Measurements from ENCODE around the gene TMEM158.

Gene TMEM158

GRCh38 chr3:45234250-45234649 lies 8.2 kb upstream of the TMEM158 start:
- no peak for DNase-seq (ENCODE audit: low read depth in 2 of 2)

DNA sequence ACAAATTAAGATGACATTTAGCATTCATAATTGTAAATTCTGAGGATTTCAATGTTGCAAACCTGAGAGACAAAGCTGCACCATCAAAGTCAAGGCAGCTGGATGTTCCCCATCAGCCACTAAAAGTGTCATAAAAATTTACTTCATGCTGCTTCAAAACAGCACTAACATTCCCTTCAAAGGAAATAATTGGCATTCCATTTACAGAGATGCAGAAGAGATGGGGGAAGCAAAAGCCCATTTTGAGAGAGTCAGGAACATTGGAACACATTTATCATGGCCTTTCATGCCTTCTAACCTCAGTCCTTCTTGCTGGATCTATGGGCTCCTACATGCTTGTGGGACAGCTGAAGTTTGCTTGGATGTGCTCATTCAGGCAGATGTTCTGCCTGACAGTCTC lies 6.4 kb upstream of the TMEM158 start:
- peak; percentile 44 to 49 for DNase-seq (ENCODE audit: low read depth in 2 of 2)

GRCh38 chr3:45227946-45228345 lies 1.9 kb upstream of the TMEM158 start:
- no peak for DNase-seq (ENCODE audit: low read depth in 2 of 2)

DNA sequence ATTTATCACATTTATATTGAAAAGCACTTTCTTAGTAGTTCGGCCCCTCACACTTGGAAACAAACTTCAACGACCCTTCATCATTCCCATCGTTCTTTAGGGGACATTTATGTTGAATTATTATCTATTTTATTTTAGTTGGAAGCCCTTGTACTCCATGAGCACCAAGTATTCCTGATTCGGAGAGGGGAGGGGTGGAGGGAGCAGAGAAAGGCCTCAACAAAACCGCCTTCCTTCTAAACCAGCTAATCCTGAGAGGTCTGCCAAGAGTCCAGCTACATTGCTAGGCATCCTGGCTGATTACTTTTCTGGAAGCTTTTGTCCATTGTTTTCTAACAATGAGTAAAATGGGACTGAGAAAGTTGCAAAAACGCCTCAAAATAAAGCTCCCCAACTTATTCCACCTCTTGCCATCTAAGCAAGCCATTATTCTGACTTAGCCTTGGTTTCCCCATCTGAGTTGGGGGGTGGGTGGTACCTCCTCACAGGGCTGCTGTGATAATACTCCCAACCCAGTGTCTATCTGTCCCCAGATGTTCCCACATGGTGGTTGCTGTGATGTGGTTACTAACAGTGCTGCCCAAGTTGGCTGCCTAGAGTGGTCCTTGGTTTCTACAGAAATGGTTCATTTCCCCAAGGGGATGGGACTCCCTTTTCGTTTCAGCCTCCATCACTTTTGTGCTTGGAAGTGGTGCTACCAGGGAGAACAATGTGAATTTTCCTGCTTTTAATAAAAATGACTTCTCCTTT lies 1.2 kb upstream of the TMEM158 start:
- DNase-seq (ENCODE audit: low read depth in 2 of 2): no peak

- DNase-seq (ENCODE audit: low read depth in 2 of 2): no peak
Observed at GRCh38 chr3:45225465-45226205, 452 bp downstream of the TMEM158 start.

DNA sequence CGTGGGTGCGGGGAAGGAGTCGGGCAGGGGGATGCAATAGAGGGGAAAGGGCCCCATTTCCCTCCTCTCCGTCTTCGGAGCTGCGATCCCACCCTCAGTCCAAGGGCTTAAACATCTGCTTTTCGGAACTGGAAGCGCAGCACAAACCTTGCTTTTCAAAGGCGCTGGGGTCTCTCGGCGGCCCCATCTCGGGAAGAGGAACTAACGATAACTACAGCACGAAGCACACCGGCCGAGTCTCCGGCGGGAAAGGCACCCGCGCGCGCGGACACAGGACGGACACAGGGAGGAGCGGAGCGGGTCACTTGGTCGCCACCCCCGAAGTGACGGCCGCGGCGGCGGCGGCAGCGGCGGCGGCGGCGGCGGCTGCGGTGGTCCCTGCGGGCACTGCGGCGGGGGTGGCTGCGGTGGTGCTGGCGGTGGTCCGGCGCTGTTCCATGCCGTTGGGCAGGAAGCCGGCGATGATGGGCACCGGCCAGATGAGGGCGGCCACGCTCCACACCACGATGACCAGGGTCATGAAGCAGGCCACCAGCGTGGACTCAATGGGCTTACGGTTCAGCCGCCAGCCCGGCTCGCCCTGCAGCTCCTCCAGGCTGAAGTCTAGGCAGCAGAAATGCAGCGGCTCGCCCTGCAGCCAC lies 1.1 kb downstream of the TMEM158 start:
- peak in 1 of 2 experiments; percentile 23 for DNase-seq (ENCODE audit: low read depth in 2 of 2)

- DNase-seq (ENCODE audit: low read depth in 2 of 2): no peak
Observed at GRCh38 chr3:45223889-45224727, 2.0 kb downstream of the TMEM158 start.

DNA sequence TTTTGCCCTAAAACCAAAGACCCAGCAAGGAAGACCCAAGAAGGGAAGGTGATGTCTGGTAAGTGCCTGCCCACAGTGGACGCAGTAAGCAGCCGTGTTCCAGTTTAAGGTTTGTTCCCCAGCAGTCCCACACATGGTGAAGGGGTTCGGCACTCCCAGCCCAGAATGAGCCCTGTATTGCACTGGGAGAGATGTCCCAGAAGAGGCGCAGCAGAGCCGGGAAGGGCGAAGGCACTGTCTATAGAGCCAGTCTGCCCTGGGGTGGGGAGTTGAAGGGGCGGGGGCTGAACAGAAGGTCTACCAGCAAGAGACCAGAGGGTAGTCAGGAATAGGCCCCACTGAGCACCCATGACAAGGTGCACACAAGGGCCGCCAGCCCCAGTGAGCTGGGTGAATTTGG lies 6.4 kb downstream of the TMEM158 start:
- DNase-seq (ENCODE audit: low read depth in 2 of 2): no peak

- no peak for DNase-seq (ENCODE audit: low read depth in 2 of 2)
Observed at GRCh38 chr3:45218578-45219390, 7.3 kb downstream of the TMEM158 start.

GRCh38 chr3:45216021-45216609 lies 10.0 kb downstream of the TMEM158 start:
- DNase-seq (ENCODE audit: low read depth in 2 of 2): no peak

DNA sequence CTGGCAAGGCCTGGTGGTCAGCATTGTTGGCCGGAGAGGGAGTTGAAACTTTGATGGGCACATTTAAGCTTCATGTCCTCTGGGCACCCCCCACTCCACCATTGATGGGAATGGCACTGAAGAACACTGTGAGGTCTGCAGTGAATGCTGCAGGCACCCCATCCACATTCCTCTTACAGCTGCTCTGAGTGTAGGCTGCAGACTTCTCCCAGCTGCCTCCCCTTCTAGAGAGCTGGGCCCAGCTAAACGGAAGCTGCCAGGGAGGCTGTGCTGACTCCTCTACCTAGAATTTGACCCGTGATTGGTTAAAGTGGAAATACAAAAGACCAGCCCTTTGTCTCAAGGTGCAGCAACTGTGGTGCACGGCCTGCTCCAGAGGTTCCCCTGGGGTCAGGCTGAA lies 10.6 kb downstream of the TMEM158 start:
- DNase-seq (ENCODE audit: low read depth in 2 of 2): no peak

DNA sequence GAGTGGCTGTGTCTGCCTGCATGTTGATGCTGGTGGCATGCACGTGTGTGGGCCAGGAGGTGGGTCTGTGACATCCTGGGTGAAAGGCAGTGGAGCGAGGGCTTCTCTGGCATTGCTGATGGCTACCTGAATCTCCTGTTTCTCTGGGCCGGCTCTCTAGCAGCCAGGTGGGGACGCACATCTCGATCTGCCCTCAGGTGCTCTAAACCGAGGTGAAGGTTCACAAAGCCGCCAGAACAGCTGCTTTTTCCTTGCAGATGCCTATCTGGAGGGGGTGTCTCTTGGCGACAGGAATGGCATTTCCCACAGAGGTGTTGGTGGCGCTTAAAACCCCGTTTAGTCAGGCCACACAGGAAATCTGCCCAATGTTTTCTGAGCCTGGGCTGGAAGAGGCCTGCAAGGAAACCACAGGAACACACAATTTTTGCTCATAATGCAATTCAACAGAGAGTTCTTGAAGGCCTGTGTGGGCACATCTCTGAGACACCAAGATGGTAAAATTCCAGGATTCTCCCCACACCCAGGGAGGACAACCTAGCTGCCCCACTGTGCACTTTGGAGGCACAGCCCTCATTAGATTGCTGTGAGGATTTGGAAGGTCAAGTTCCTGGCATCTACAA lies 11.9 kb downstream of the TMEM158 start:
- no peak for DNase-seq (ENCODE audit: low read depth in 2 of 2)

DNA sequence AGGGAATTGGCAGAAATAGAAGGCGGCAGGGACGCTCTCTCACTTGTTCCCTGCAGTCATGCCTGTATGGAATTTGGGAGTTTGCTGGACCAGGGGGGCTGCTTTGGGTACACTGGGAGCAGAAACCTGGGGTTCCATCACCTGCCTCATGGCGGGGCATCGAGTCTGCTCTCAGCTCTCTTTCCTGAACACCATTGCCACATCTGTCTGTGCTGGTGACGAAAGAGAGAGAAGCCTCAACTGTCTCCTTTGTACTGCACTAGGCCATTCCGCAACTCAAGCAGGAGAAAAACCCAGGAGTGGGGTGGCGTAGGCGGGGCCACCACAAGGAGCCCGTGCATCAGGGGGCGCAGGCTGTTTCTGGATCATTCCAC lies 14.0 kb downstream of the TMEM158 start:
- no peak for DNase-seq (ENCODE audit: low read depth in 2 of 2)

DNA sequence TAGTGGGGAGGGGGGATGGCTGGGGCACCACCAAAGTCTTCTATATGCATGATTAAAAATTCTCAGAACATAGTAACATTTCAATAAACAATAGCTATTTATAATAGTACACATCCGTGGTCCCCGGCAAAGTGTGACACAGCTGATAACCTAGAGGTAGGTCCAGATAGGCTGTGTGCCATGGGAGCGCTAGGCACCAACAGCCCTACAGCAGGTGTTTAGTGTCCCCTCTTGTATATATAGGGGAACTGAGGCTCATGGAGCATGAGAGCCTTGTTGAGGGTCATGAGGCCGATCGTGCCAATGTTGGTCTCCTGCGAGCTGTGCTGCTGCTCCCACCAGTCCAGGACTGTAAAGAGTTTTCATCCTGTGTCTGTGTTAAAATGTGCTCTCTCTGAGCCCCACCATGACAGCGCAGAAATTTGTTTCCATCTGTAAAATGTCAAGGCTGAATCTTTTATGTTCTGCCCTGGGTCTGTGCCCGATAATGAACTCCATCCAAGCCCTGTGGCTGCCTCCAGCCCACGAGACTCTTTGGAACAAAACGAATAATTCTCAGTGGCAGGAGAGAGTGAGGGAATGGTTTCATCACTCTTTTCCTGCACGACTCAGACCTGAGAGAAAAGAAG lies 14.5 kb downstream of the TMEM158 start:
- DNase-seq (ENCODE audit: low read depth in 2 of 2): no peak

- DNase-seq (ENCODE audit: low read depth in 2 of 2): peak in 1 of 2 experiments; percentile 33
Observed at GRCh38 chr3:45210308-45211041, 15.6 kb downstream of the TMEM158 start.

DNA sequence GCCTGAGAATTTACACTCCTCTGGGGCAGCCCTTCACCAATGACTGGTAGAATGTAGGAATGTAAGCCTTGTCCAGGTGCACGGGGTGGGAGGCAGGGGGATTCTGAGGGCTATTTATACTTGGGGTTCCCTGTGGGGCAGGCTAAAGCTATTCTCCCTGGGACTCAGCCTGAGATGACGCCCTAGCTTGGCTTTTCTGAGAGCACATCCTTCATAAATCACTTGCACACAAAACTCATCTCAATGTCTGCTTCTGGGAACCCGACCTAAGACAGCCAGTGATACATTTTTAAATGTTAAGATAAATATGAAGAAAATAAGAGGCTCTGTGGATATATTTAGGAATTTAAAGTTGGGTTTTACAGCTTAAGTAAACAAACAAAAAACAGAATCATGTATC lies 16.6 kb downstream of the TMEM158 start:
- DNase-seq (ENCODE audit: low read depth in 2 of 2): no peak

DNA sequence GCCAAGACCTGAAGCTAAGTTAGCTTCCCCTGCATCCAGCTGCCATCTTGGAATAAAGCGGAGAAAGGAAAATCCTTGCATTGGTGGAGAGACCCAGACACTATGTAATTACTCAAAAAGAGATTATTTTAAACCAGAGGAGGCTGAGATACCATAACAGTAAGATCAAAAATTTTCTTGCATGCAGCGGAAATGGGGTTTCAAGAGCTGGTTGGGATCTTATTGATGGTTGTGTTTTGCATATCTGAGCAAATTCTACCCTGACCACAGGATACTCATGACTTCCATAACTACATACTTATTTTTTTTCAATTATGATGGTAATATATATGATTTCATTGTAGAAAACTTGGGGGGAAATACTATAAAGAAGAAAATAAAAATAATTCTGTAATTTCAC lies 17.5 kb downstream of the TMEM158 start:
- DNase-seq (ENCODE audit: low read depth in 2 of 2): no peak

DNA sequence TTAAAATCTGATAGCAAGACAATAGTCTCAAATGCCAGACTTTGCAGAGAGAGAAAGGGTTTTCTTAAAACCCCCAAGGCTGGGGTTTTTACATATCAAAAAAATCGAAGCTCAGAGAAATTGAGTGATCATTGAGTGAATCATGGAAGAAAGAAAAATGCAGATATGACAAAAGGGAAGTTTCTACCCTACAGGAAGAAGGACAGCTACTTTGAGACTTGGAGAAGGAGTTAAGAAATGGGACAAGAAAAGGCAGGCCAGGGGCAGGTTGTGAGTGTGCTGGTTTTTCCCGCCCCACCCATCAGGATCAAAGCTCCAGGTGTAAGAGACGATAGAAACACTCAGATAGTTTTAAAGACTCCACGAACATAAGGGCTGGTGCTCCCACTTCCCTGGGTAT lies 18.6 kb downstream of the TMEM158 start:
- DNase-seq (ENCODE audit: low read depth in 2 of 2): no peak

DNA sequence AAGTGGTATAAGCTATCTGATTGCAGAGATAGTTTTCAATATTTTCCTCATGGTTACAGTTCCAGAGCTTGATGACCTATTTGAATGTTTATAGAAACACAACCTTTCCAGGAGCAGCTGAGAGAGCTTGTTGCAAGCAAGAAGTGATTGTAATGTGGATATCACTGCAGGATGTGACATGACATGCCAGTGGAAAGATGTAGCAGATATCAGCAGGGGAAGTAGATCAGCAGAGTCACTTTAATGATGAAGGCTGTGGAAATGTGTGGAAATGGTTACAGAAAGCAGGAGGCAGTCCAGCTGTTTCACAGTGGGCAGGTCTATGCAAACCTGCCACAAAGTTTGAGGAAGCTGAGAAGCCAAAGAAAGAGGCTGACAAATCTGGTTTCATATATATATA lies 21.0 kb downstream of the TMEM158 start:
- DNase-seq (ENCODE audit: low read depth in 2 of 2): no peak

All from fibroblast of skin of left quadriceps (primary cell).